GM12875 (cell line): ENCODE data around the gene DNAJC13.
"Not testable (repeated sequence)": the region's sequence is repeated elsewhere in the genome, so short reads cannot be mapped to it uniquely, and the experiment has no call there.

Experiments used
- H3K4me3 ChIP-seq: one replicate; pipeline ENCODE4 v1.5.1; 2011; ENCODE audit warnings: low read depth, low read length, control low read depth
- TF ChIP-seq, protein P1 (sequence below): IDR thresholded peaks from 2 replicates; pipeline ENCODE4 v1.5.1; 2011; ENCODE audit warnings: low read depth, mild to moderate bottlenecking, control low read depth, inconsistent platforms, low read length, moderate library complexity, borderline replicate concordance; ENCODE audit not compliant: insufficient read depth

DNAJC13 gene, protein sequence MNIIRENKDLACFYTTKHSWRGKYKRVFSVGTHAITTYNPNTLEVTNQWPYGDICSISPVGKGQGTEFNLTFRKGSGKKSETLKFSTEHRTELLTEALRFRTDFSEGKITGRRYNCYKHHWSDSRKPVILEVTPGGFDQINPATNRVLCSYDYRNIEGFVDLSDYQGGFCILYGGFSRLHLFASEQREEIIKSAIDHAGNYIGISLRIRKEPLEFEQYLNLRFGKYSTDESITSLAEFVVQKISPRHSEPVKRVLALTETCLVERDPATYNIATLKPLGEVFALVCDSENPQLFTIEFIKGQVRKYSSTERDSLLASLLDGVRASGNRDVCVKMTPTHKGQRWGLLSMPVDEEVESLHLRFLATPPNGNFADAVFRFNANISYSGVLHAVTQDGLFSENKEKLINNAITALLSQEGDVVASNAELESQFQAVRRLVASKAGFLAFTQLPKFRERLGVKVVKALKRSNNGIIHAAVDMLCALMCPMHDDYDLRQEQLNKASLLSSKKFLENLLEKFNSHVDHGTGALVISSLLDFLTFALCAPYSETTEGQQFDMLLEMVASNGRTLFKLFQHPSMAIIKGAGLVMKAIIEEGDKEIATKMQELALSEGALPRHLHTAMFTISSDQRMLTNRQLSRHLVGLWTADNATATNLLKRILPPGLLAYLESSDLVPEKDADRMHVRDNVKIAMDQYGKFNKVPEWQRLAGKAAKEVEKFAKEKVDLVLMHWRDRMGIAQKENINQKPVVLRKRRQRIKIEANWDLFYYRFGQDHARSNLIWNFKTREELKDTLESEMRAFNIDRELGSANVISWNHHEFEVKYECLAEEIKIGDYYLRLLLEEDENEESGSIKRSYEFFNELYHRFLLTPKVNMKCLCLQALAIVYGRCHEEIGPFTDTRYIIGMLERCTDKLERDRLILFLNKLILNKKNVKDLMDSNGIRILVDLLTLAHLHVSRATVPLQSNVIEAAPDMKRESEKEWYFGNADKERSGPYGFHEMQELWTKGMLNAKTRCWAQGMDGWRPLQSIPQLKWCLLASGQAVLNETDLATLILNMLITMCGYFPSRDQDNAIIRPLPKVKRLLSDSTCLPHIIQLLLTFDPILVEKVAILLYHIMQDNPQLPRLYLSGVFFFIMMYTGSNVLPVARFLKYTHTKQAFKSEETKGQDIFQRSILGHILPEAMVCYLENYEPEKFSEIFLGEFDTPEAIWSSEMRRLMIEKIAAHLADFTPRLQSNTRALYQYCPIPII (N-terminal part only)

DNA sequence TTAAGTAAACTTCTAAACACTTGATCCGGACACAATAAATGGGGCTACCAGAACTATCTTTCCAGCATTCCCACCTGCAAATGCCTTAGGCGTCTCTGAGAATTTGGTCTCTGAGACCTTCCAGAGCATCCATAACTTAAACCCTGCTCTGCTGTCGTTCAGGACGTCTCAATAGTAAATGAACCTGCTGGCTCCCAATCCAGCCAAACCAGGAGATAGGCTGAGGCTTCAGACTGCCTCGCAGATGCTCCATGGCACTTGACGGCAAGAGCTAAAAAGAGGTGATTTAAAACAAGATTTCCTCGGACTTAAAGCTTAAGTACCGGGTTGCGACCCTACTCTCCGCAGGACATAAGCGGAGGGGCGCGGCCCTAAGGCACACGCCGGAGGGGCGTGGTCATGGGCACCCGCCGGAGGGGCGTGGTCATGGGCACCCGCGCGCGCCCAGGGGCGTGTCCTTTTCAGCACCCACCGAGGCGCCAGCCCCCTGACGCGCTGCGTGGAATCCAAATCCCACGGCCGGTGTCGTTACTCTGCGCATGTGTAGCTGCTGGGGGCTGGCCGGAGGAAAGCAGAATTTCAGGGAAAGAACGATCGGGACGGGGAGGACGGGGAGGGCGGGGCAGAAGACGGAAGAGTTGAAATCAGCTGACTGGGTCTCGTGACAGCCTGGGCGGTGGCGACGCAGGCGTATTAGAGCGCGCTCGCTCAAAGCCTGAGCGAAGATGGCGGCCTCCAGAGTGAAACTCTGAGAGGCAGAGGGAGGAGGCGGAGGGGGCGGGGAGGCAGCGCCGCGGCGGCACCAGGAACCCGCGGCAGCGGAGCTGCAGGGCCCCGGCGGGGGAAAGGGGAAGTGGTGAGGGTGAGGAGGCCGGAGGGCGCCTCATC, at the start of gene DNAJC13:
Gene DNAJC13, plus strand, starts transcription at position 696 of the 888 bp plus-strand sequence. CDS start 17,049 bp downstream, outside the sequence.
- H3K4me3 ChIP-seq, result peak within 1 kb of the TSS; percentile 99
- TF ChIP-seq, protein P1, sequence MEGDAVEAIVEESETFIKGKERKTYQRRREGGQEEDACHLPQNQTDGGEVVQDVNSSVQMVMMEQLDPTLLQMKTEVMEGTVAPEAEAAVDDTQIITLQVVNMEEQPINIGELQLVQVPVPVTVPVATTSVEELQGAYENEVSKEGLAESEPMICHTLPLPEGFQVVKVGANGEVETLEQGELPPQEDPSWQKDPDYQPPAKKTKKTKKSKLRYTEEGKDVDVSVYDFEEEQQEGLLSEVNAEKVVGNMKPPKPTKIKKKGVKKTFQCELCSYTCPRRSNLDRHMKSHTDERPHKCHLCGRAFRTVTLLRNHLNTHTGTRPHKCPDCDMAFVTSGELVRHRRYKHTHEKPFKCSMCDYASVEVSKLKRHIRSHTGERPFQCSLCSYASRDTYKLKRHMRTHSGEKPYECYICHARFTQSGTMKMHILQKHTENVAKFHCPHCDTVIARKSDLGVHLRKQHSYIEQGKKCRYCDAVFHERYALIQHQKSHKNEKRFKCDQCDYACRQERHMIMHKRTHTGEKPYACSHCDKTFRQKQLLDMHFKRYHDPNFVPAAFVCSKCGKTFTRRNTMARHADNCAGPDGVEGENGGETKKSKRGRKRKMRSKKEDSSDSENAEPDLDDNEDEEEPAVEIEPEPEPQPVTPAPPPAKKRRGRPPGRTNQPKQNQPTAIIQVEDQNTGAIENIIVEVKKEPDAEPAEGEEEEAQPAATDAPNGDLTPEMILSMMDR, result no peak

DNA sequence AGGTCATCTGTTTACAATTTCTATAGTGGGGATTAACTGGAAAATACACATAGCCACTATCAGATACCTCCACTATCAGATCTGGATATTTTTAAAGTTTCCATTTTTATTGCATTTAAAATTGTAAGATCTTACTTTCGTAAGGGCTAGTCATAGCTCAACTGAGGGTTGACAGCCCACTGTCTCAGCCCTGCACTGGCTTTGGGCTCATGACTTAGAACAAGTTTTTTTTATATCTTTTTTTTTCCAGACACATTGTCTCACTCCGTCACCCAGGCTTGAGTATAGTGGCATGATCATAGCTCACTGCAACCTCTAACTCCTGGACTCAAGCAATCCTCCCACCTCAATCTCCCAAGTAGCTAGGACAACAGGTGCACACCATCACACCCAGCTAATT, 48.8 kb upstream of the DNAJC13 start:
- TF ChIP-seq, protein P1, result no peak

DNA sequence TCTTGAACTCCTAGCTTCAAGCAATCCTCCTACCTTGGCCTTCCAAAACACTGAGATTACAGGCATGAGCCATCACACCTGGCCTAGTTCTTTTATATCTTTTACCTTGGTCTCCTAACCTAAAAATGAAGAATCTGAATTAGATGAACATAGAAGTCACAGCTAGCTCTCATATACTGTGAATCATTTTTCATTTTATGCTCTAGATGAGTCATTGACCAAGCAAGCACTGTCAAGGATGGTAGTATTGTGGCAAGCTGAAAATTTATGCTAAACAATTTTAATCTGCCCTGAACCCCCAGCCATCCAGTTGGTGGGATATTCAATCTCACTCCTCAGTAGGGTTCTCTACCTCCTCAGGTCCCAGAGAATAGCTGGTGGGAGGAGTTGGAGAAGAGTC, 48.3 kb upstream of the DNAJC13 start:
- TF ChIP-seq, protein P1, result no peak
- no peak overlapping the region for H3K4me3 ChIP-seq

More for the DNA sequence above, 48.8 kb upstream of the DNAJC13 start:
- H3K4me3 ChIP-seq, result no peak overlapping the region

DNA sequence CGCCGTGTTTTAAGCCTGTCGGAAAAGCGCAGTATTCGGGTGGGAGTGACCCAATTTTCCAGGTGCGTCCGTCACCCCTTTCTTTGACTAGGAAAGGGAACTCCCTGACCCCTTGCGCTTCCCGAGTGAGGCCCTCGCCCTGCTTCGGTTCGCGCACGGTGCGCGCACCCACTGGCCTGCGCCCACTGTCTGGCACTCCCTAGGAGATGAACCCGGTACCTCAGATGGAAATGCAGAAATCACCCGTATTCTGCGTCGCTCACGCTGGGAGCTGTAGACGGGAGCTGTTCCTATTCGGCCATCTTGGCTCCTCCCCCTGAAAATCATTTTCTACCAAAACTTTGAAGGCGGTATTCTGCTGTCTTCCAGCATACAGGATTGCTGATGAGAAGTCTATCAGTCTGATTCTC, 40.4 kb upstream of the DNAJC13 start:
- not testable (repeated sequence) for H3K4me3 ChIP-seq

DNA sequence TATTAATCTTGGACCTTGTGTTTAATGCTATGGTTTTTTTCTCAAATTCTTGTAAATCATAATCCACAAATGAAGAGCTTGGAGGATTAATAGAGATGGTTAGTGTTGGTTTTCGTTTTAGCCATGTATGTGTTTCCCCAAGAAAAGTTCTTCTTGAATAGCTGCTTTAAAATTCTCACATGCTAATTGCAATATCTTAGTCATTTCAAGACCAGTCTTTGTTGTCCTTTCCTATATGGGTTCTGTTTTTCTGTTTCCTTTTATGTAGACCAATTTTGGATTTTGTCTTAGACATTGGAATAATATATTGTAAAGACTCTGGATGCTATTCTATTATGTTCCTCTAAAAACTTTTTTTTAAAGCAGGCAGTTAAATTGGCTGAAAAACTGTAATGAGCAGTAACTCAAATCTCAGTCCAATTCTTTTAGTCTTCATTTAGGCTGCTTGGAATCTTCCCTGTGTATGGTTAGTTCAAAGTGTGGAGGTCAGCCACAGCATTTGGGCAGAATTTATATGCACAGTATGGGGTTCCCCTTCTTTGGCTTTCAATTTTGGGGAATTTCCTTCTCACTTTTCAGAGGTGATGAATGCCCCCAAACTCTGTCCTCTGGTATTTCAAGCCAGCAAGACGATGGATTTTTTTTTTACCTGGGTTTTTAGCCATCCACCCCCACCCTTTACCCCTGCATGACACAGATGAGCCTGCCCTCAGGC, 39.1 kb upstream of the DNAJC13 start:
- no peak overlapping the region for H3K4me3 ChIP-seq
- TF ChIP-seq, protein P1, result no peak

DNA sequence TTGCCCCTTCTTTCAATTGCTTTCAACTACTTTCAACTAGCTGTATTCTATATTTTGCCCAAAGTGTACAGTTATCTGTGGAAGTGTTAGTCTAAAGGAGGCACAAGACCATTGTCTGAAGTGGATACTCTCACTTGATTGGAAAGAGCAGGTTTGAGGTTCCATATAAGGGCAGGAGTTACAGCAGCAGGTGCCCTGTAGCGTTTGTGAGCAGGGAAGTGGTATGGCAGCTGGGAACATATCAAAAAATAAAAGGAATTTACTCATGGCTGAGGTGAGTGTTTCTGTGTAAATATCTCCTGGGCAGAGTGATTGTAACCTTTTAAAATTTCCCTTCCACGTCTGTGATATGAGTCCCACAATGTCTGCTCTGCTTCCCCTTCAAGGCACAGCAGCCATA, 38.5 kb upstream of the DNAJC13 start:
- TF ChIP-seq, protein P1, result no peak
- H3K4me3 ChIP-seq, result no peak overlapping the region
